HG02852 (cell line): Measurements from ENCODE around the gene ACOT11.
"Not testable (repeated sequence)": the region's sequence is repeated elsewhere in the genome, so short reads cannot be mapped to it uniquely, and the experiment has no call there.

Experiments used
- ATAC-seq: cut with Tn5 transposase; IDR thresholded peaks from one replicate; pipeline ENCODE4 v1.9.1; 2021; ENCODE audit warnings: mild to moderate bottlenecking, moderate library complexity; ENCODE audit not compliant: unreplicated experiment

Gene ACOT11

DNA sequence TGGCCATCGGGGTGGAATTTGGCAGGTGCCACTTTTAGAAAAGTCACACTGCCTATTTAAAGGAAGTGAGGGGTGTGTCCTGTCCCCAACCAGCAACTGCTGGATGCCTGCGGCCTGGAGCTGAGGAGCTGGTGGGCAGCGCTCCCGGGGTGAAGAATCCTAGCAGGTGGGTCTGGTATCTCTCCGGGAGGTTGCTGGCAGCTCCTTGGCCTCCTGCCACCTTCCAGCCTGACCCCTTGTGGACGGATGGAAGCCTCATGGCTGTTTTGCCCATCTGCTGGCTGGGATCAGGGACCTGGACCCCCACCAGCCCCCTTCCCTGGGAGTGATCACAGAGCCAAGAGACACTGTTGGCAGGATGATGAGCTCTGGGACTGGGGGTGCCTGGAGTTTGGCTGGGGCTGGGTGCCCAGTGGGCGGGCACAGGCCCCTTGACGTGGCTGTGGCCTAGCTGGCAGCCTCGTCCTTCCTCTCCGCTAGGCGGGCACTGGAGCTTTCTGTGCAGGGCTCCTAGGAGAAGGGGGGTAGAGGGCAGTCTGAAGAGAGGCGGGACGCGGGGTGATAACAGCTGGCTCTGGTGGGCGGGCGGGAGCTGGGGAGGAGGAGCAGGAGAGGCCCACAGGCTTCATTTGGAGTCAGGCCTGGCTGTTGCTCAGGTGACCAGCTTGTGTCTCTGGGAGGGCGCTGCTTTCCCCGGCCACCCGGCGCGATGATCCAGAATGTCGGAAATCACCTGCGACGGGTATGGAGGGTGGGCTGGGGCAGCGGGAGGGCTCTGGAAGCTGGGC lies at the start of gene ACOT11:
Gene ACOT11, plus strand, starts transcription at position 628 of the 788 bp plus-strand sequence. Its CDS starts 82 bp downstream, at position 710.
- ATAC-seq = no peak

DNA sequence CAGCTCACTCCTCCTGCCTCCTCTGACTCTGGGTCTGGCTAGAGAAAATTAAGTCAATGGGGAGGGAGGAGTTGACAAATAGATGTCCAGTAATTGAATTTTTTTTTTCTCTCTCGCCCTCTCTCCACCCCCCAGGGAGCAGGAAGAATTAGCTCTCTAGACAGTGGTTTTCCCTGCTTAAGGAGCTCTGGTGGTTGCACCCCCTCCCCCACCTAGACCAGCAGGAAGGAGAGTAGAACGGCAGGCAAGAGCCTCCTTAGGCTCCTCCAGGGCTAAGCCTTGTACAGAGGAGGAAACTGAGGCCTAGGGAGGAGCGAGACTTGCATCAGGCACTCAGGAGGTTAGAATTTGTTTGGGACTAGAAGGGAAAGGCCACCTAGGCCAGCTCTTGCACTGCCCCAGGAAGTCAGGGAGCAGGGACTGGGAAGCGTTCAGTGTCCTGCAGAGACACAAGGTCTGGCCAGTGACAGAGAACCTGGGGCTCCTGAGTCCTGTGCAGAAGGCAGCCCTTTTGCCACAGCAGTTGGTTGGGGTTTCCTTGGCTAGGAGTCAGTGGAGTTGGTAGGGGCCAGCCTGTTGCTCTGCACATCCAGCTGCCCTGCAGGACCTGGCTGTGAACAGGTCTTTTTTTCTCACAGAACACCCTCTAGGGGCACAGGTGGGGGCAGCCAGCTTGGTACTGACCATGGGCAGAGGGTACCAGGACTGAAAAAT lies 49.5 kb upstream of the ACOT11 start:
- ATAC-seq = no peak

DNA sequence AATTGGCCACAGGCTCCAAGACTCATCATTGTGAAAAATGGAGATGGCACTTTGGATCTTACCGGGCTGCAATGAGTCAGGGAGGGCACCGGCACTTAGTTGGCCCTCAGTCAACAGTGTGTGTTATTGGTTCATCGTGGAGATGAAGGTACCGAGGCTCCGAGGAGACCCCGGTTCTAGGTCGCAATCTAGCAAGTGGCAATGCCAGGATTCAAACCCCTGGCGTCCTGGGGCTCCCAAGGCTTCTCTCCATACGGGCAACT lies 49.0 kb upstream of the ACOT11 start:
- ATAC-seq = no peak

GRCh38 chr1:54499360-54500106 lies 48.5 kb upstream of the ACOT11 start:
- ATAC-seq = no peak

GRCh38 chr1:54500107-54500431 lies 48.0 kb upstream of the ACOT11 start:
- no peak for ATAC-seq

DNA sequence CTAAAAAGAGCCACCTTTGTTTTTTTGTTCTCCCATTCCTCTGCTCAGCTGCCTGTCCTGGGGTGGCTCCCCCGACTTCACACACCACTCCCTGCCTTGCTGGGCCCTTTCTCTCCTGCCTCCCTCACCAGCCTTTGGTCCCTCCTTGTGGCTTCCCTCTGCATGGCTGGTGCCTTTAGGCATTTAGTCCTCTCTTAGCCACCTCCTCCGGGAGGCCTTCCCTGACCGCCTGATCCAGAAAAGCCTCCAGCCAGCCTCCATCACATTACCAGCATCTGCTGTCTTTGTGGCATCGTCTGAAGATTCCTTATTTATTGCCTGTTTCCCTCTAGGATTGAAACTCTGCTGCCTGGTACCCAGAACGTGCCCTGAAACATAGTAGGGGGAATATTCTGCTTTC lies 46.2 kb upstream of the ACOT11 start:
- ATAC-seq = no peak

- ATAC-seq = no peak
Observed at GRCh38 chr1:54502342-54502741, 45.7 kb upstream of the ACOT11 start.

DNA sequence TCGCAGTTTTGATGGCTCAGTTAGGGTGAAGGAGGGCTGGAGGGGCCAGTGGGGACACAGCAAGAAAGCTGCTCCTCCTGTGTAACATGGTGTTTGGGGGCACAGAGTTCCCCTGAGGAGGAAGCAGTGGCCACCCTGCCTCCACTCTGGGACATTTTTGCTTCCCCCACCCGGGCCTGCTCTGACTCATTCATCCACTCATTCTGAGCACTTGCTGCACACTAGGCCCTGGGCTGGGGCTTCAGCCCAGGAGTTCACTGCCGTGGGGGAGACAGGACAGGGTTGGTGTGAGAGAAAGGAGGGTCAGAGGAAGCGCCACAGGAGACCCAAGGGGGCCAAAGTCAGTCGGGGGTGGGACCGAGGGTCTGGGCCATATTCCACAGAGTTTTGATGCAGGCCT lies 41.4 kb upstream of the ACOT11 start:
- no peak for ATAC-seq

GRCh38 chr1:54507033-54507870 lies 40.8 kb upstream of the ACOT11 start:
- ATAC-seq = no peak

GRCh38 chr1:54510715-54511270 lies 37.2 kb upstream of the ACOT11 start:
- no peak for ATAC-seq

GRCh38 chr1:54513921-54514580 lies 34.0 kb upstream of the ACOT11 start:
- not testable (repeated sequence) for ATAC-seq

GRCh38 chr1:54516249-54516920 lies 31.6 kb upstream of the ACOT11 start:
- no peak for ATAC-seq

DNA sequence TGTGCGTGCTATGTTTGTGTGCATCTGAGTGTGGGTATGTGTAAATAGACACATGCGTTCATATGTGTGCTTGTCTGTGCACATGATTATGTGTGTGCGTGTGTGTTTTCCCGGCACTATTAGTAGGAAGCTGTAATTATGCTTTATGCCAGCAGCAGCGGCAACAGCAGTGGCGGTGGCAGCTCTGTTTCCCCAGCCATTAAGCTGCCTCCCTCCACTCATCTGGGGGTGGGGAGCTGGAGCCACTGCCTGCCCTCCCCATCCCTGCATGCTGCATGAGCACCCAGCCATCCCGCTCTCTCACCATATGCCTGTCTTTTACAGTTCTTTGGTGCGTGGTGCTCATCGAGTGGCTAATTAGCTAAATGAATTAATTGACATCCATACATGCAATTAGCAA lies 30.5 kb upstream of the ACOT11 start:
- ATAC-seq = no peak

GRCh38 chr1:54518489-54518888 lies 29.5 kb upstream of the ACOT11 start:
- ATAC-seq = no peak

DNA sequence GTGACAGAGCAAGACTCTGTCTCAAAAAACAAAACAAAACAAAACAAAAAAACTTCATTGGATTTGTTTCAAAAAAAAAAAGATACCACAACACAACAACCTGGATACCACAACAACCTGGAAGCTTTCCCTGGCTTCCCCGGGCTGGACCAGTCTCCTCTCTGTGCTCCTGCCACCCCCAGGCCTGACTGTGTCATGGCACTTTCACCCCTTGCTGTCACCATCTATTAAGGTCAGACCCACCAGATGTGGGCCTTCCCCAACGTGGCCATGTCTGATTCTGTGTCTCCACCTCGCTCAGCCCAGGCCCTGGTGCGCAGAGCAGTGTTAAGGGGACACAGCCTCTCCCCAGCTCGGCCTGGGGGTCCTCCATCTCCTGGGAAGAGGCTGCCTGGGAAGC lies 28.3 kb upstream of the ACOT11 start:
- ATAC-seq = no peak

DNA sequence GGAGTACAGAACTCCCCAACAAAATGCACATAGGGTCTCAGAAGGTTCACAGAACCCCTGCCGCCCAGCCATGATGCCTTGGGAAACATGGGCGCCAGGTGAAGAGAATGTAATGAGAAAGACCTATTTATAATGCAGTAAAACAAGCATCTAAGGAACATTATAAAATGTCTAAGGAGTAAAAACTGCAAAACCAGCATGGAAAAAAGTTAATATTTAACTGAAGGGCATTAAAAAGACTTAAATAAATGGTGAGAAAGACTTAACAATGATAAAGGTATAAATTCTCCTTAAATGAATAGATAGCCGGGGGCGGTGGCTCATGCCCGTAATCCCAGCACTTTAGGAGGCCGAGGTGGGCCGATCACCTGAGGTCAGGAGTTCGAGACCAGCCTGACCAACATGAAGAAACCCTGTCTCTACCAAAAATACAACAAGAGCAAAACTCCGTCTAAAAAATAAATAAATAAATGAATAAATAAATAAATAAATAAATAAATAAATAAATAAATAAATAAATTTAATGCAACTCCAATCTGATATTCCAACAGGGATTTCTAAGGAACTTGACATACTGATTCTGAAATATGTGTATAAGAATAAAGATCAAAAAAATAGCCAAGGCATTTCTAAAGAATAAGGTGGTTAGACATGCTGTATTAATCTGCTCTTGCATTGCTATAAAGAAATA lies 27.3 kb upstream of the ACOT11 start:
- ATAC-seq = no peak

DNA sequence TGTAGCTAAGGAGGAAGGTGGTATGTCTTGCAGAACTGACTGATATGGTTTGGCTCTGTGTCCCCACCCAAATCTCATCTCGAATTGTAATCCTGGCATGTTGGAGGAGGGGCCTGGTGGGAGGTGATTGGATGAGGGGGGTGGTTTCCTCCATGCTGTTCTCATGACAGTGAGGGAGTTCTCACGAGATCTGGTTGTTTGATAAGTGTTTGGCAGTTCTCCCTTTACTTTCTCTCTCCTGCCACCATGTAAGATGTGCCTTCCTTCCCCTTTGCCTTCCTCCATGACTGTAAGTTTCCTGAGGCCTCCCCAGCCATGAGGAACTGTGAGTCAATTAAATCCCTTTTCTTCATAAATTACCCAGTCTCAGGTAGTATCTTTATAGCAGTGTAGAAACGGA lies 21.5 kb upstream of the ACOT11 start:
- not testable (repeated sequence) for ATAC-seq

GRCh38 chr1:54528613-54529012 lies 19.4 kb upstream of the ACOT11 start:
- no peak for ATAC-seq

- no peak for ATAC-seq
Observed at GRCh38 chr1:54532033-54532432, 16.0 kb upstream of the ACOT11 start.
